Head of caudate nucleus (tissue), 42 donors: Measurements from ENCODE around the gene CCDC187.

Experiments used
- DNase-seq, 42 donors: peaks; one replicate each; pipeline versions ENCODE4 v3.0.0 to v3.0.0-alpha.2; 2020 to 2021; ENCODE audit warnings: mixed read lengths in 7 of 42
- intact Hi-C: fragments of 100-400 bp; cut with DNase I; formaldehyde crosslinking; loops from one replicate; pipeline ENCODE4 v1.15.0; 2022

Gene CCDC187

GRCh38 chr9:136265561-136266355 lies 38.1 kb downstream of the CCDC187 start:
- DNase-seq, result no peak
- intact Hi-C loops, result no loop called here

- intact Hi-C loops, result no loop called here
- no peak for DNase-seq
Observed at GRCh38 chr9:136264441-136265405, 39.2 kb downstream of the CCDC187 start.

DNA sequence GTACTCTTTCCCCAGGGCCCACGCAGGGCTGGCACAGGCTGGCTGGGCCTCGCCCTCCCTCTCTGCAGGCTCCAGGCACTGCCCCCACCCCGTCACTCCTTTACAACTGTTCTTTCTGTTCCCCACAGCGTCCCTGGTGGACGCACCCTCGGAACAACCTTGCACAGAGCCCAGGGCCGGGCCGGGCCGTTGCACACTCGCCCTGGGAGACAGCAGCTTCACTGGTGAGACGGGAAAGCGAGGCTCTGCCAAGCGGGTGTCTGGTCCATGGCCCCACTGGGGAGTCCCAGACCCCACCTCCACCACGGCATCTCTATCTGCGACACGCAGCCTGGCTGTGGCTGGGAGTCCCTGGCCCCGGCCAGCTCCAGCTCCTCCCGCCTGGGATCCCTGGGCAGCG lies 39.9 kb downstream of the CCDC187 start:
- DNase-seq, result no peak
- intact Hi-C loops, result no loop called here

DNA sequence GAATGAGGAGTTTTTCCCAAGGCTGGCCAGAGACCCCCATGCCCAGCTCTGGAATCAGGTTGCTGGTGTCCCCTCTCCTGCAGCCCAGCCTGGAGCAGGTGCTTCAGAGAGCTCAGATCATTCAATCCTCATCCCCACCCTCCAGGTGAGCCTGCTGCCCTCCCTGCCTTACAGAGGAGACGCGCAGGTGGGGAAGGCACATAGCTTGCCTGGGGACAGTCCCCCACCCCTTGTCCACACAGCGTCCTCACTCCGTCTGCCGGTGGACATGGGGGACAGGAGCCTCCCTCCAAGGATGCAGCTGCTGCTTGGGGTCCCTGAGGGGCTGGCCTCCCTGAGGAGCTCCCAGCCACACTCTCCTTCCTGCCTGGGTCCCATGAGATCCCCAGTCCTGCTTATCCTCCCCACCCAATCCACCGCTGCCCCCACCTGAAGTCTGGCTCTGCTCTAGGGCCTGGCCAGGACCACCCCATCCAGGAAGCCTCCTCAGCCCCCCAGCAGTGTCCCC lies 41.2 kb downstream of the CCDC187 start:
- no peak for DNase-seq
- intact Hi-C loops, result no loop called here

DNA sequence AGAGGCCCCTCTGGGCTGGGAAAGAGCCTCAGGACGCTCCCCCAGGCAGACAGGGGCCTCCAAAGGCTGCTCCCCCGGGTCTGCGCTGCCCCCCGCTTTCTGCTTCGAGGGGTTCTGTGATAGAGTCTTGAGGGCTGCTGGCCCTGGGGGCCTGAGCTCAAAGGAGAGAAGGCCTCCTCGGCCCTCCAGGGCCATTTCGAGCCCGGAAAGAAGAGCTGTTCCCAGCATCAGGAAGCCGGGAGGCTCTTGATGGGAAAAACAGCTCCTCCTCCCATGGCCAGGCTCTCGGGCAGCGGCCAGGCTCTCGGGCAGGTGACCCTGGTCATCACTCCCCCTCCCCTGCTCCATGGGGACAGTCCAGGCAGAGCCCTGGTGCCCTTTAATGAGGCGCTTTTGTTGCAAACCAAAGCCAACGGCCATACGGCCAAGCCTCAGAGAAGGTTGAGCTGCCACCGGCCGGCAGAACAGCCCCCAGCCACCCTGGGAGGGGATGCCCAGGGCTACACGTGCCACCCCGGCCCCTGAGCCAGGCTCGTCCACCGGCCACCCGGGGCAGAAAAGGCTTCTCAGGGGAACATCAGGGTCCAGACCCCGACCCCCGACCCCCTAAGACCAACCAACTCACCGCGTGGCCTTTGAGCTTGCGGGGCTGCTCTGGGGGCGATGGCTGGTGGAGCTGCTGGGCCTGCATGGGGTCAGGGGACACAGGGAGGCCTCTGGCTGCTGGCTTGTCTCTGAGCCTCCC lies 42.0 kb downstream of the CCDC187 start:
- DNase-seq, result no peak
- intact Hi-C loops, result no loop called here

GRCh38 chr9:136260936-136261472 lies 42.9 kb downstream of the CCDC187 start:
- no peak for DNase-seq
- intact Hi-C loops, result no loop called here

DNA sequence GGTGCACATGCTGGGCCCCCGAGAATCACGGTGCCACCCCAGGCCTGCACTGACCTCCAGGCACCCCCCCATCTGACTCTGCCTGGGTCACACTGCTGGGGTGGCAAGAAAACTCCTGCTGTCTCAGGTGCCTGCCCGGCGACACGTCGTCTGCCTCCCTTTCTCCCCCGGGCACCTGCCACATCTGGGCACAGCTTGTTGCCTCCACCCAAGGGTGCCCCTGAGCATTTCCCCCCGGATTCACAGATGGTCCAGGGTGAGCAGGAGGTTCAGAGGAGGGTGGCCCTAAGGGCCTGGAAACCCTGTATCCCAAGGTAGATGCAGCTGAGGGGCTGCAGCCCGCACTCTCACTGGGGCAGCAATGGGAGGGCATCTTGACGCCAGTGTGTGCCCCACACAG lies 43.4 kb downstream of the CCDC187 start:
- DNase-seq, result no peak
- intact Hi-C loops, result no loop called here

- intact Hi-C loops, result no loop called here
- DNase-seq, result no peak
Observed at GRCh38 chr9:136259836-136260235, 44.1 kb downstream of the CCDC187 start.

- intact Hi-C loops, result no loop called here
- DNase-seq, result no peak
Observed at GRCh38 chr9:136259517-136259813, 44.4 kb downstream of the CCDC187 start.

DNA sequence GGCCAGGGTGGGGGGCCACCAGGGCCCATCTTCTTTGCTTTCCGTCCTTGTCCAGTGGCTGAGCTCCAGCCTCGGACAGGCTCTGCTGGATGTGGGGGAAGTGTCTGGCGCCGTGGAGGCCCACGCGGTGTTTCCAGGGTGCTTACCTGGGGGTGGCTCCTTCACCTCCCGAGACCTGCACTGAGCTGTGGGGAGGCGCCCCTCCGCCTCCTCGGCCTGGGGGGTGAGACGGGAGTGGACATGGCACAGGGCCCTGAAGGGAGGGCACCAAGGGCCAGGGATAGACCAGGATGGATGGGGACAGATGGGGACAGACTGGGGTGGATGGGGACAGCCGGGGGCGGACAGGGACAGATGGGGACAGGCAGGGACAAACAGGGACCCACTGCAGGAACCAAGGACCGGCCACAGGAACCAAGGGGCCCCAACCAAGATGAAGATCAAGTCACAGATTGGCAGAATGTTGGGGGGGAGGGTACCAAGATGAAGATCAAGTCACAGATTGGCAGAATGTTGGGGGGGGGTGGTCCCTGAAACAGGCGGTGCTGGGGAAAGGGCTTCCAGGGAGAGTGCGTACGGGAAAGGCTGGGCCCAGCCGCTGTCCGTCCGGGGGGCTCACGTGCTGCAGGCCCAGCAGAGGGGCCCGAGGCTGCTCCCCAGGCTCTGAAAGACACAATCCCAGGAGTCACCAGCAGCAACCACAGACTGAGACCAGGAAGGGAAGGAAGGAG lies 44.9 kb downstream of the CCDC187 start:
- intact Hi-C loops, result no loop called here
- DNase-seq, result no peak

DNA sequence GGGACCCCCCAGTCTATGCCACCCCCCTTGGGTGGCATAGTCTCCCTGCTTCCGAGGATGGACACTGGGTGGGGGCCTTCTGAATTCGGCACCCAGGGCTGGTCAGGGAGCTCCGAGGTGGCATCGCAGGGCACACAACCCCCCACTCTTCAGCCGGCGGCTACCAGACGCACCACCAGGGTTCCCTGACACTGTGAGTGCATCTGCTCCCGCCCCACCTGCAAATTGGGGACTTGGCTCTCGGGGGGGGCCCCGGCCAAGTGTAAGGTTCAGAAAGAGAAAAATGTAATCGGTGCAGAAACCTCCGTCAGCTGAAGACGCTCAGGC lies 45.6 kb downstream of the CCDC187 start:
- intact Hi-C loops, result no loop called here
- no peak for DNase-seq

GRCh38 chr9:136257381-136258298 lies 46.3 kb downstream of the CCDC187 start:
- intact Hi-C loops, result no loop called here
- DNase-seq, result no peak

DNA sequence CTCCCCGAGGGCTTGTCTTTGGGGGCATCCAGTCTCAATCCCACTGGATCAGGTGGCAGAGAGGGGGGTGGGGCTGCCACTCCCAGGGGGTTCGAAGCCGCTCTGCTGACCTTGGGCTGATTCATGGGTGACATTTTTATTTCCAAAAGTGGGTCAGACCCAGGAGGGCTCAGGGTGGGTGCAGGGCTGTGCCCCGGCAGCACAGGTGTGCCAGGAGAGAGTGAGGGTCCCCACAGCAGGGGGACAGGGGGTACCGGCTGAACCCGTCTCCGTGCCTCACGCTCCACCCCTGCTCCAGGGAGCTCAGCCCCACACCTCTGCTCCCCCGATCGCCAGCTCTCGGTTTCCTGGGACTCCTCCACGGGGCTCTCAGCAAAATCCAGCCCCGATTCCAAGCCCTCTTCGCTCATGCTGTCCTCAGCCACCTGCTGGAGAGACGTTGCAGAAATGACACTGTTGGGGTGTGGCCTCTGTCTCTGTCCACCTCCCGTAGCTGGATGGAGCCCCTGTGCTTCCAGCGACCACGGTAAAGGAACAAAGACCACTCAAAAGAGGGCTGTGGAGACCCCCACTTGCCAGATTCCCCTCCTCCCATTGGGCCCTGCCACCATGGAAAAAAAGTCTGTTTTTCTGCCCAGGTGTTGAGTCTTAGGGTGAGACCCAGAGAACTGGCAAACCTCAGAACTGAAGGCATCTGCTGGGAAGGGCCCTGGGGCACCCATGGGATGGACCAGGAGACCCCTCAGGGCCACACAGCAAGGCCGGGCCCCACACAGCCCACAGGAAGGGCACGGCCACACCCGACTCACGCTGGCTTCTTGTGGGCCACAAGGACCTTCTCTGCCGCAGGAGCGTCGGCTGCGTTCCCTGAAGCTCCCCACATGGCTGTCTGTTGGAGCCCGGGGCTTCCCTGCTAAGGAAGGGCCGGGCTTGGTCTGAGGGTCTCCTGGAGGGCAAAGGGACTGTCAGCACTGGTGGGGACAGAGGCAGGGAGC lies 47.7 kb downstream of the CCDC187 start:
- intact Hi-C loops, result no loop called here
- no peak for DNase-seq

DNA sequence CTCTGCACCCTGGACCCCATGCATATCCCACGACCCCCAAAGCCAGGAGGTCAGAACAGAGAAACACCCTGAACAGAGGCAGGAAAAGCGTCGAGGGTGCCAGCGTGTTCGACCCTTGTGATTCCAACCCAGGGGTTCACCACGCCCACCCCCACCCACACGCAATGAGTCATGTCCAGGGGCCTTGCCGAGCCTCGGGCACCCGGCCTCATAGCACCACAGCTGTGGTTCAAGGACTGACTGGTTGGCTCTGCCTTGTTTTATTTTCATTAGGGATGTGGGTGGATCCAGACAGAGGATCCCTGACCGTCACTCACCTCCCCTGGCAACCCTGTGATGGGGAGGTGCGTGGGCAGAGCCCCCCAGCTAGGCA lies 48.7 kb downstream of the CCDC187 start:
- DNase-seq, result no peak
- intact Hi-C loops, result no loop called here

DNA sequence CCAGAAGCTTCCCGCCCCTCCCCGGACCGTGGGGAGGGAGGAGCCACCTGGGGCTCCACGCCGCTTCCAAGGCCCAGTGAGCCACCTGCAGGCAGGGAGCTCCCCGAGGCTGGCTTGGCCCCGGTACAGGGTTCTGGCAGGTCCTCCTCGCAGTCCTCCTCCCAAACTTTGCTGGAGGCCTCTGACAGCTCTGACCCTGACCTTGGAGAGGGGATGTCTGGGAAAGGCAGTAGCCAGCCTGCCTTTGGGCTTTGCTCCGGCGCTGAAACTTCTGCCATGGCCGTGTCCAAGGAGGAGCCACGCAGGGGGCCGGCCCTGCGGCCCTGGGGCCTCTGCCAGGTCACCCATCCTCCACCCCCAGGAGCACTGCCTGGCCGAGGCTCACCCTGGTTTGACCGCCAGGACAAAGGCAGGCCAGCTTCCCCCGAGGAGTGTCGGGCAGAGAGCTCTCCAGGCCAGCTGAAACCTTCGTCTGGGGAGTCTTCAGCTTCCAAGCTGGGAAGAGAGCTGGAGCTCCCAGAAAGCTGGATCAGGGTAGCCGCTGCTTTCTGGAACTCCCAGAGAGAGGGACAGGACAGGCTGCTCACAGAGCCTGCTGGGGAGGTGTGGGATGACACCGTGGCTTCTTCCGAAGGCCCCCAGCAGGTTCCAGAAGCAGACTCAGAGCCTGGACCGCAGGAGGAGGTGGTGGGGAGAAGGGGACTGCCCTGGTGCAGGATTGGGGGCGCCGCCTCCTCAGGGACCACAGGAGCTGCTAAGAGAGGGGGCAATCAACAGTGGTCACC lies 49.3 kb downstream of the CCDC187 start:
- DNase-seq, result peak in 1 of 42 donors; percentile 31
- intact Hi-C loops, result no loop called here
